Adrenal gland (tissue), 5 donors: ENCODE results near the gene PRDM11.

Experiments used
- CTCF ChIP-seq, 6 experiments: fragments of 450-650 bp in 4 of 6; fragments of 200-600 bp in 2 of 6; sonication (generic) in 1 of 6; IDR thresholded peaks; 1 replicate in 5 of 6; 2 replicates in 1 of 6; pipeline versions ENCODE4 v1.5.1 to v1.8.0; 2016 to 2021; ENCODE audit warnings: antibody characterized with exemption in 6 of 6, mild to moderate bottlenecking in 2 of 6, moderate library complexity in 1 of 6
- POLR2A ChIP-seq, 2 donors: fragments of 450-650 bp; IDR thresholded peaks; one replicate each; pipeline ENCODE4 v1.6.1; 2017; ENCODE audit warnings: antibody characterized with exemption in 2 of 2, mild to moderate bottlenecking in 2 of 2, moderate library complexity in 1 of 2
- donor health status: DM: no; HTN: no; CAD: no.

GRCh38 chr11:45252877-45253276, 106.4 kb downstream of the PRDM11 start:
- TF ChIP-seq CTCF (IDR thresholded peaks at IDR 0.05), result no peak
- no peak for TF ChIP-seq POLR2A (IDR thresholded peaks at IDR 0.05)
